HG02571 (cell line): ENCODE measurements around the gene CABLES2.

Experiments used
- ATAC-seq: cut with Tn5 transposase; IDR thresholded peaks from one replicate; pipeline ENCODE4 v1.9.1; 2021; ENCODE audit warnings: mild to moderate bottlenecking, moderate library complexity; ENCODE audit not compliant: unreplicated experiment

The CABLES2 gene

DNA sequence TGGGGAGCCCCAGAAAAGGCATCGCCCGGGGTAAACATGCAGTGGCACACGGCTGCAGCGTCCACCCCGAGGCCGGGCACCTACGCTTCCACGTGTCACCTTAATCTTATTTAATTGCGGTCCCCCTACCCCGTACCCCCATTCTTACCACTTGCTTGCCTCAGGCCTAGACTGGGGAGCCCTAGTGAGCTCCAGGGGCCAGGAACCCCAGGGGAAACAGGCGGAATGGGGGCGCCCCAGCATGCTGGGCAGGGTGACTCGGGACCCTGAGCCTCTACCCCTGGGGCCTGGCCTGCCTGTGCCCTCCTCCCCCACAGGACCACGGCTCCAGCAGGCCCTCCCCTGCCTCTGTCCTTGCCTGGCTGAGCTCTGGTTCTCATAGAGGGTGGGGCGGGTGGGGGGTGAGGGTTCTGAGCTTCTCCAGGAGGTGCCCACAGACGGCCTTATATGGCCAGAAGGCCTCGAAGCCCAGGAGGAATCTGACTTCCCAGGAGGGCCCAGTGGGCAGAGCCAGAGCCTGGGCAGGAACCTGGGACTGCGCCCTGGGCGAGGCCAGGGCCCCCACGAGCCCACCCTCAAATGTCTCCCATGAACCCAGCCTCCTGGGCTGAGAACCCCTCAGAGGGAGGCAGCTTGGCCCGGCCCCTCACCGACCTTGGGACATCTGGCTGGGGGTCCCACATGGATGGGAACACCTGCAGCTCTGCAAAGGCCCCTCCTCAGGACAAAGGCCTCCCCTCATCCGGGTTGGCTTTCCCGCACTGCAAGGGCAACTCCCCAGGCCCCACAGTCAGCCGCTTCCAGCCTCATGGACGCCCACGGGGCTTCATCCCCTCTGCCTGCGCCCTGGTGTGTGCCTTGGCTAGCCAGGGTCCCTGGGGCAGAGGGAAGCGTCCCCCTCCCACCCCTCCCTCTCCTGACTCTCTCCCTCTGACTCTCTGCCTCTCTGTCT, 34.8 kb downstream of the CABLES2 start:
- no peak for ATAC-seq

DNA sequence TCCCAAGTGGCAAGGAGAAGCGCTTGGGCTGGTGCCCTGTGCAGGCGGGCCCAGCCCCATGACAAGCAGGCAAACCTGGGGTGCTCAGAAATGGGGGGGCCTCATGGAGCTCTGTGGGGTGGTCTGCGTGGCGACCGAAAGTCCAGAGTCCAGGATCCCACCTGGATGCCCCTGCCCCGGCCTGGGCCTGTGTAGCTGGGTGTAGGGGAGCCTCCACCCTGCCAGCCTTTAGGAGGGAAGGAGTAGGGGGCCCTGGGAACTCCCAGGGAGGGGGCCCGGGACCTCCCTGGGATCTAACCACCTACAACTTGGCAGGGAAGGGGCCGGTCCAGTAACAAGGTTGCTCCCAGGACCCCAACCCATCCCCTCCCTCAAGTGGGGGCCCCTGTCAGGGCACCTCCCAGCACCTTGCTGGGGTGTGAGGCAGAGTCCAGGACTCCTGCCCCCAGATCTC, 35.5 kb downstream of the CABLES2 start:
- no peak for ATAC-seq

DNA sequence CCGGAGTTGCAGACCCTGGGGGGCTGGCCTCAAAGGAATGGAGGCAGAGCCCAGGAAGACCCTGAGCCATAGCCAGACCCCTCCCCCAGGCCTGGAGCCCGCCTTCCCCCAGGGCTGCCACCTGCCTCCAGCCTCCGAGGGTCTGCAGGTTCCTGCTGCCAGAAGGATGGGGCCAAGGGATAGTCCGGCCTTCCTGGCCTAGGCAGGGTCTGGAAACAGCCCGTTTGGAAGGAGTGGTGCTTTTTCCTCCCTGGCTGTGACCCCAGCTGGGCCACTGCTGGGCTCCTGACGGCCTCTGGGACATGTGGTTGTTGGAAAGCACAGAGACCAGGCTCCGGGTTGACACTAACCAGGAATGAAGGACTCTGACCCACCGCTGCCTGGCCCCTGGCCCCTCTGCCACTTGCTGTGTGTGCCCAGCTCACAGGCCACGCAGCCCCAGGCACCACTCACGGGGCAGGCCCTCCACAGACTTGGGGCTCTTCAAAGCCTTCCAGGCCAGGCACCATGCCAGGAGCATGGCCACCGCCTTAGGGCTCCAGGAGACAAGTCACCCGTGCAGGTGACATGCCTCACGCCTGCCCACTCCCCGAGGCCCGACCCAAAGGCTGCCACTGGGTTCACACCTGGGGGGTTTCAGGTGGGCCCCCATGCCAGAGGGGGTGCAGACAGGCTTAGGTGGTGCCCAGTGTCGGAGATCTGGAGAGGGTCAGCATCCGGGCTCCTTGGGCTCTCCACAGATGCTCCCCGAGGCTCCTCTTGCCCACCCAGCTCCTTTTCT, 36.1 kb downstream of the CABLES2 start:
- no peak for ATAC-seq

DNA sequence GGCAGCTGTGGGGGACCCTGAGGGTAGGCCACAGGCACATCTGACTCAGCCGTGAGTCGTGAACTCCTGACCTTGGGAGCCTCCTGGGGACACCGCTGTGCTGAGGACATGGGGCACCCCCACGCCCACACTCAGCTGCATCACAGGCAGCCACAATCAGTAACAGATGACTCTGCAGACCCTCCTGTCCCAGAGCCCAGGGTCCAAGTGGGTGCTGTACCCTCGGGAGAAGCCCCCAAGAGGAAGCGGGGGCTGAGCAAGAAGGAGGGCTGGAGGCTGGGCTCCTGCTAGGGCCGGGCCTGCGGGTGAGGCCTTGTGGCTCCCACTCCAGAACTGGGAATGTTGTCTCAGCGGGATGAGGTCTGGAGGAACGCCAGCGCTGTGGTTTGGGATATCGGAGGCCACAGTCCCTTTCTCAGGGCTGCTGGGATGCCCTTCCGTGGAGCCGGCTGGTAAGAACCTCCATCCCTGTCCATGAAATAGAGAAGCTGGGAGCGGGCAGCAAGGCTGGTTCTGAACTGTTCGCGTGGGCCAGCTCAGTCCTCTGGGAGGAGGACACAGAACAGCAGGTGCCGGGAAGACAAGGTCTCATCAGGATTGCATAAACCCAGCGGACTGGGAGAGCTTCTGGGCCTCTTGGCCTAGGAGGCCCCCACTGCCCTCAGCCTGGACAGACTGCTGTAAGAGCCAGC, 36.8 kb downstream of the CABLES2 start:
- ATAC-seq = no peak

DNA sequence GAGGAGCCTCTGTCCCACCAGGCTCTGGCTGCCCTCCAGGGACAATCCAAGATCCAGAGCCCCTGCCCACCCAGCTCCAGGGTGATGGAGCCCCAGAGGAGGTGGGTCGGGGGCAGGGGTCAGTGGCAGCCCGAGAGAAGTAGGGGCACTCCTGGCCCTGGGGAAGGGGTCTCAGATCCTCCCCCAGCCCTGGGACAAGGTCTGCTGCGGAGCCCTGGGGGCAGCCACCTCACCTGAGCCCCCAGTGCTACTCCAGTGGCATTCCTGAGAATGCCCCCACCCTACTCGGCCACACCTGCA, 37.3 kb downstream of the CABLES2 start:
- ATAC-seq = no peak

DNA sequence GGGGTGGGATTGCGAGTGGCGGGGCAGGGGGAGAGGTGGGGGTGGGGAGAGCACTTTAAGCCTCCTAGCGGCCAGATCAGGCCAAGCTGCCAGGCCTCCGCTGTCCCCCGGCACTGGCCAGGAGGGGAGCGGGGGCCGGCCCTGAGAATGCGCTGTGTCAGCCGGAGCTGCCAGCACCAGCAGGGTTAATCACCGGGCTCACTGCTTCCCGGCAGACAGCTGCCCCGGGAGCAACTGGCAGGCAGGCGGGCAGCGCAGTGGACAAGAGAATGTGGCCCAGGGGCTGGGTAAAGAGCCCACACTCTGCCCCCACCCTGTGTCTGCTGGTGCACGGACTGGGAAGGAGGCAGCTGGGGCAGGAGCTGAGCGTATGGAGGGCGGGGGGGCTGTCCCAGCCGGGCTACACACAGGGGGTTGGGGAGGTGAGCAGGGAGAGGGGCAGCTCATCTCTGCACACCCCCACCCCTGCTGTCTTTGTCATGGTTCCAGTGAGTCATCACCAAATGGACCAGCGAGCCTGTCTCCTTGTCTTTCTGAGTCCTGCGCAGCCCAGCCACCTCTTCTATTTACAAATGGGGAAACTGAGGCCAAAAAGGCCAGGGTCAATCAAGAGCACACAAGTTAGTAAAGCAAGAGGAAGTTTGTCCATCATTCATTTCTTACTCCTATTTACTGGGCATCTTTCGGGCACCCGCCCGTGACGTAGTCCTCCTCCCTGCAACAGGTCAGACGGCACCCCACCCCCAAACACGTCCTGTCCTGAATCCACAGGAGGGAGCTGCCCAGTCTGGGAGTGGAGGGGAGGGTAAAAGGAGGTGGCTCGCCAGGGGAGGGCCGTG, 37.9 kb downstream of the CABLES2 start:
- ATAC-seq = no peak

DNA sequence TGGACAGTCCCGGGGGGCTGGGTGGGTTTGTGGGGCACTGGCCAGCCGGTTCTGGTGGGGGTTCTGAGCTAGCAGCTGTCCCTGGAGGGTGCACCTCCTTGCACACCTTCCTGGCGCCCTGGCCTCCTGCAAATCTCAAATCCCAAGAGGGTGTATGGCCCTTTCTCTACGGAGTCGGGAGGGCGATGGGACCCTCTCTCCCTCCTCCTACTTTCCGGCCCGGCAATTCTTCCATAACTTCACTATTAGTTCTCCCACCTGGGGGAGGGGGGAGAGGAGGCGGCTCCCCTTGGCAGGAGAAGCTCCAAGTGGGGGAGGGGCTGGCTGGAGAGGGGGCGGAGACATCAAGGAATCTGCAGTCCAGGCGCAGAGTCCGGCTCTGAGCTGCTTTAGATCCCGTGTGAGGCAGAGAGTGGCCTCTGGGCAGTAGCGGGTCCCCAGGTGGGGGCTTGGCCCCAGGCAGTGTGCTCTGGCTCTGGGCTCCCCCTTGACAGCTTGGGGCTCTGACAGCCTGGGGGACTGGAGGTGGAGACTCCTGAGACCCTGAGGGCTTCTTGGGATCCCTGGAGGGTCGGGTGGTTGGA, 38.6 kb downstream of the CABLES2 start:
- ATAC-seq = no peak

DNA sequence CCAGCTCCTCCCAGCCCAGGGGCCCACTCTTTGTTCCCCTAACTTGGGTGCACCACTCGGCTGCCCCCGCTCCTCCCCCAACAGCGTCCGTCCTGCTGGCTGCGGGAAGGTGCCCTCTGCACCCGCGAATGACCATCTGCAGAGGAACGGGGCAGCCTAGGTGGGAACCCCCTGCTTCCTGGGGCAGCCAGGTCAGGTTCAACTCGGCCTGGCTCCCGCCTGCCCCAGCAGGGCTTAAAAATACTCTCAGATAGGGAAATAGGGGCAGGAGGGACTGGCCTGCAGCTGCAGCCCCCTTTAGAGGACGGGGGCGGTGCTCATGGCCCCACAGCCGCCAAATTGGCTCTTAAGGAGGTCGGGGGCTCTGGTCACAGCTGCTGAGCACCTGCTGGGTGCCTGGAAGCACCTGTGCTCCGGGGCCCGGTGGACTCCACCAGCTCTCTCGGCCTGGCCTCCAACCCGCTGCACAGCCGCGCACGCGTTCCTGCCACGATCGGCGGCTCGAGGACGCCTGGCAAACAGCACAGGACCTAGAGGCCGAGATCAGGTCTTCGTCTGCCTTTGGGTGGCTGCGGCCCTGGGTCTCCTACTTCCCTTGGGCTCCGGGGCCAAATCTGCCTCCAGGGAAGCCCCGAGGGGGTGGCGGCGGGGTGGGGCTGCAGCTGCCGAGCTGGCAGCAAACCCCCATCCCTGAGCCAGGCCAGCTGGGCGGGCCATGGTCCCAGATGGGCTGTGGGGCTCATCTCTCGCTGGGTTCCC, 39.3 kb downstream of the CABLES2 start:
- no peak for ATAC-seq

DNA sequence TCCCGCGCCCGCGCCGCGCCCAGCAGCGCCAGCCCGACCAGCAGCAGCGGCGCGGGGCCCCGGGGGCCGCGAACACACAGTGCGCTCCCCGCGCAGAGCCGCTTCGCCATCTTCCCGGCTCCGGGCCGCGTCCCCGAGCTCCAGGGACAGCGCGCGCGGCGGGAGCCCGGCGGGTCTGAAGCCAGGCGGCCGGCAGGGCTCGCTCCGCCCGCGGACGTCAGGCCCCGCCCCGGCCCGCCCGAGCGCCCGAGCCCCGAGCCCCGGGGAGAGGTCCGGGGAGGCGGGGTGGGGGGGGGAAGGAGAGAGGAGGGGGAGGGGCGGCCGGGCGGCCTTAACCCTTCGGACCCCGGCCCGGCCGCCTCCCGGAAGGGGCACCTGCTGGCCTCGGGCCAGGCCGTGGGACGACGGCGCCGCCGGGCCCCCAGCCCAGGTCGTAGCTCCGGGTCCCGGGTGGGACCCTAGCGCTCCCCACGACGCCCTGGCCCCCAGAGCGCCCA, 39.9 kb downstream of the CABLES2 start, which contains the start of gene LAMA5:
Gene LAMA5 (minus strand): TSS at position 177 of the 497 bp plus-strand sequence. CDS start 67 bp downstream, at position 110.
- no peak for ATAC-seq

DNA sequence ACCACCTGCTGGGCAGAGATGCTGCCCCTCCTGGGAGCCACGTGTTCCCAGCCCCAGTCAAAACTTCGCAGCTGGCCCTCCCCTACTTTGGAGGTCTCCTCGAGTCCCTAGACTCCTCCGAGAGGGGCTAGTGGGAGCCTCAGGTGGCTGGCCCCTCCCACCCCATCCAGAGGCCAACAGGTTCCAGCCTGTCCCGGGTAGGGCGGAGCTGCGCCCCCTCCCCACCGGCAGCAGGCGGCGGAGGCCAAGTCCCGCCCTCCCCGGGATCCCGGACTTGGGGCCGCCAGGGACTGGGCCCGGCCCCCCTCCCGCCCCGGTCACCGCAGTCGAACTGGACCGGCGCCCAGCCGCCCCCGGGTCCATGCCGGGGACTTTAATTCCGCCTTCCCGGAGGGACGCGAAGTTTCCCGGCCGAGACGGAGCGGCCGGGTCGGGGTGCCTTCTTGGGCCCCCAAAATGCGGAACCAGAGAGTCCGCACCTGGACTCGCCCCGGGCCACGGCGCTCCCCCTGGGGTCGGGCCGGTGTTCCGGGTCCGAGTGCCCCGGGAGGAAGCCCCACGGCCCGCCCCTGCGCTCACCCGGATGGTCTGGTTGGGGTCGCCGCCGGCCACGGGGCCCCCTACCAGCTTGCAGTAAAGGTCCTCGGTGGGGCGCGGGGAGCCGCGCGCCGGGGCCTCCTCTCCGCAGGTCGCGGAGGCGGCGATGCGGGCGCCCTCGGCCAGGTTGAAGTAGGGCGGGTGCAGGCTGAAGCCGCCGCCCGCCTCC, 40.5 kb downstream of the CABLES2 start:
- ATAC-seq = no peak

DNA sequence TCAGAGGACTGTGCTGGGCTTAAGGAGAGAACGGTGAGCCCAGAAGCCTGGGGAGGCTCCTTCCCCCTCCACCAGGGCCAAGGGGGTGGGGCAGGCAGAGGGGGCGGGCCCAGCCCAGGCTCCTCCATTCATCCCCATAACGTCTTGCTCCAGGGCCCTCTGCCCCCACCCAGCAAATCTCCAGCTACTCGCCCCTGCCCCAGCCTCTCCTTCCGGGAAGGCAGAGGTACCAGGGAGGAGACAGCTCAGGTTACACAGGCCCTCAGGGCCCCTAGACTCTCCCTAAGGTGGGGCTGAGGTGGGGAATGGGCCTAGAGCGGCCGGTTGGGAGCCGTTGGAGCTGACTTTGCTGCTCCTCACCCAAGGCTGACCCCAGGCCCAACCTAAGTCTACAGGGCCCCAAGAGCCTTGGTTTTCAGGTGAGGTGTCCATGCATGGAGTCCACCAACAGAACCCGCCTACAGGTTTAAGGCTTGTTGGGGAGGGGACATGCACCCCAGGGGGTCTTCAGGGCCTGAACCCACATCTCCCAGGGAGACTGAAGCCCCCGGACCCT, 41.2 kb downstream of the CABLES2 start:
- no peak for ATAC-seq

DNA sequence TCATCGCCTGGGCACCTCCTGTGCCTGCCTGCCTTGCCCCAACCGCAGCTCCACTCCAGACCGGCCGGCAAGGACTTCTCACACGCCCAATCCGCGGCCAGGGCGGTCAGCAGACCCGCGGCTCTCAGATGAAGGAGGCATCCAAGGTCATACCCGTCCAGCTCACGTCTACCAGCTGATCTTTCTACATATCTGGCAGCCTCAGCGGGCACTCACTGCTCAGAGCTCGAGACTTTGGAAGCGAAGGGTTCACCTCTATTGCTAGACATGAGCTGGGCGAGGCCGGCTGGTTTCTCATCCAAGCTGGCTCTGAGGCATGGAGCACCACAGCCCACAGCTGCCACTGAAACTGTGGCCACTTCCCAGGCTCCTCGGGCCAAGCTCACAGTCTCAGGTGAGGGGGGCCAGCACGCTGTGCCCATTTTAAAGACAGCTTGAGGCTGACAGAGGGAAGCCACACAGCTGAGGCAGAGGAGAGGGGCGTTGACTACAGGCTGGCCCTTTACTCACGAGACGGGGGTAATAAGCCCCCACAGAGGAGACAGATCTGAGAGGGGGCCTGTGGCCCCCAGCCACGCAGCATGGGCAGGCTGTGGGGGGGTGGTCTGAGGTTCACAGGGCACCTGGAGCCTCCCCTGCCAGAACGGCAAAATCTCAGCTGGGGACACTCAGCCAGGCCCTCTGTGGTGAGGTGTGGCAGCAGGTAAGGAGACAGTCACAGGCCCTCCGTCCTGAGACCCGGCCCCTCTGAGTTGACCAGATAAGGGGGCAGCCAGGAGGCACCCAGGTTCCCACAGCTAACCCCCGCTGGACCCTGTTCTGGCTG, 42.0 kb downstream of the CABLES2 start:
- ATAC-seq = no peak

DNA sequence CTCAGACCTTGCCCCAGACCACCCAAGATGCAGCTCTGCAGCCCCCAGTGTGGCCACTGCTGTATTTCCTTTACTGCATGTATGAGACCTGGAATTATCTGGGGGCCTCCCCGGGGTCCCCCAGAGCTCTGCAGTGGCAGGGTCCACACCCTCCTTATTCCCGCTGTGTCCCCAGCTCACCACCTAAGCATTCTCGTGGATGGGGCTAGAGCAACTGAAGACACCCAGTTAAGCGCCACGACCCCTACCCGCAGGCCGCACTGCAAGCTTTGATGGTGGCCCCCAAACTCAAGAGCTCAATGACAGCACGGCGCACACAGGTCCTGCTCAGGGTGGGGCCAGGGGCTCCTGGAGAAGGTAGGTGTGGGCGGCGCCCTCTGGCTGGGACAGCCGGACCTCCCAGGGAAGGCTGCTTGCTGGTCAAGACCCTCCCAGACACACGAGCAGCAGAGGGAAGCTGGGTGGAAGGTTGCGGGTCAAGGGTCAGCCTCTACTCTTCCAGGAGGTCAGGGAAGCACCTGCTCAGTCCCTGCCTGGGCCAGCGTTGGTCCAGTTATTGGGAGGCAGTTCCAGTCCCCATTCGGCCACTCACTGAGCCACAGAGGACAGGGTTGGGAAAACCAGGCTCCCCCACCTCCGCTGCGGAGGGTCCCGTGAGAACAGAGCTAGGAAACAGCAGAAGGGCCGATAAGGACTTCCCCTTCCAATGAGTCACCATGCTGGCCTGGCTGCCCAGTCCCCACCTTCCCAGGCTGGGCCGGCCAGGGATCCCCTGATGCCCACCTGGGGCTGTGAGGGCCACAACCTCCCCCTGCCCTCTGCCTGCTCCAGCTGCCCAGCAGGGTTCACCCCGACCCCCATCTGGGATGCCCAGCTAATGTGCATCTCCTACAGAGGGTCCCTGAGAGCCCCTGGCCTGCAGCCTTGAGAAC, 42.9 kb downstream of the CABLES2 start:
- no peak for ATAC-seq

DNA sequence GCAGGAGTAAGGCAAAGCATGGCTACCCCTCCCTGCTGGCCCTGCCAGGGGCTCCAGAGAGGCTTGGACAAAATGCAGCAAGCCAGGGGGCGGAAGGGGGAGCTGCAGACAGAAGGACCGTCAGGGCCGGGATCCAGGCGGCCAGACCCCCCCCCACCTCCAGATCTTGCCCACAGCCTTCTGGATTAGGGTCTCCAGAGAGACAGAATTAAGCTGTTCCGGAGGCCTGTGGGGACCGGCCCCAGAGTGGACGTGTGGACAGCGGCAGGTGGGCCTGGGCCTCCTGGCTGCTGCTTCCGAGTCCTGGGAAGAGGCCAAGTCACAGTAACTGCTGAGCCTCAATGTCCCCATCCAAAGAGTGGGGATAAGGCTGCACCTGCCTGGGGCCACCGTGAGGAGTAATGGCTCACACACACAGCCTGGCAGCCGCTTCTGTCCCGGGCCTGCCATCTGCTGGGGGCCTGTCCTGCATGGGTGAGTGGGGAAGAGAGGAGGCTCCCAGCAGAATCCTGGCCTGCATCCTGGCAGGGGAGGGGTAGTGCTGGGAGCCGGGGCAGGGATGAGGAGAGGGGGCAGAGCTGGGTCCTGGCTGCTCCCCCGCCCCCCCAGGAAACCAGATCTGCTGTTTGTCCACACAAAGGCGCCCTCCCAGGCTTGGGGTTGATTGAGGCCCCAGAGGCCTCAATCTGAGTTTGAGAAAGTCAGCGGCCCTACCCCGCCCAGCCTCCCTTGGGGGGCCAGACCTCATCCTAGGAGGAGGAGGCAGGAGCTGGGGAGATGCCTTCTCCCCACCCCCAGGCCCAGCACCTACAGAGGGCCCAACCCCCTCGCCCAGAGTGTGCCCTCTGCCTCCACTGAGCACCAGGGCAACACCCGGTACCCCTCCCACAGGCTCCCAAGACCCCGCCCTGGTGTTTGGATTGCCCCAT, 43.8 kb downstream of the CABLES2 start:
- ATAC-seq = no peak

DNA sequence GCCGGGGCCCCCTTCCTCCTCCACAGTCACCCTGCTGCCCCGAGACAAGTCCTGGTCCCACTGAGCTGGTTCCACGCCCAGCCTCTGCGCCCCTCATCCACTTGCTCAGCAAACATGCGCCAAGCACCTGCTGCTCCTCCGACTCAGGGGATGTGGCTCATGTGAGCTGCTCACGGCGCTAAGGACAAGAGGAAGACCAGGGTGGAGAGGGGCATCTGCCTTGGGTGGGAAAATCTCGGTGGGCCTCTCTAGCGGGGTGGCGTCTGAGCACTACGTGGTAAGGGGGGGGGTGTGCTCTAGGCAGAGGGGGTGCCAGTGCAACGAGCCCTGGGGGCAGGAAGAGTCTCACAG, 44.5 kb downstream of the CABLES2 start:
- ATAC-seq = no peak
